ENCODE data around the gene GOLGA6D.
"Not testable (repeated sequence)": the region's sequence is repeated elsewhere in the genome, so short reads cannot be mapped to it uniquely, and the experiment has no call there.

- TF ChIP-seq CTCF (conservative IDR thresholded peaks at IDR 0.05 in 1 of 2, IDR thresholded peaks at IDR 0.05 in 1 of 2; ENCODE audit: extremely low read depth in 1 of 2, insufficient read depth in 1 of 2, low read depth in 1 of 2, low read length in 2 of 2); EZH2 (IDR thresholded peaks at IDR 0.05; ENCODE audit: borderline replicate concordance, low read length): not testable (repeated sequence)
These were observed 16.1 kb downstream of the GOLGA6D start for GRCh38 chr15:75298541-75299310.
